Measurements from ENCODE around the gene MYF5.

The MYF5 gene

DNA sequence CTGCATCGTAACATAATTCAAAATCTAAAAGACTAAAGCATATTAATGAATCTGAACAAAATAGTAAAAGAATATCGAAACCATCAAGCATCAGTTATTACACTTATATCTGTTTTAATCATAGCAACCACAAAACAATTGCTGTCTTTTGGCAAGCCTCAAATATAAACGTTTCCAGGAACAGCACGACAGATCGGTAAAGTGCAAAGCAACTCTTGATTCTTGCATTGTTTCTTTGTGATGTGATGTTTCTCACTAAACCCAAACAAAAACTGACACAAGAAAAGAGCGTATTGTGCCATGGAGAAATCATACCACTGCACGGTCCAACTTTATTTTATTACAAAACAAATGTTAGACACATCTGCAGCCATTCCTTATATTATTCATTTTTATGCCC, 18.5 kb upstream of the MYF5 start:
- Histone ChIP-seq H3K27me3 (ENCODE audit: insufficient read depth, low read length) (no peaks in the 10 kb centered on the region), H3K9me3 (ENCODE audit: low read length) (no peaks in the 10 kb centered on the region), H3K4me3 (ENCODE audit: low read length) (no peak overlapping the region), H2AFZ (ENCODE audit: low read depth, low read length) (no peak overlapping the region), H3K4me1 (ENCODE audit: insufficient read depth, low read length) (peaks cover 2% of the 10 kb centered on the region), H3K36me3 (ENCODE audit: insufficient read depth, low read length) (no peaks in the 10 kb centered on the region)

DNA sequence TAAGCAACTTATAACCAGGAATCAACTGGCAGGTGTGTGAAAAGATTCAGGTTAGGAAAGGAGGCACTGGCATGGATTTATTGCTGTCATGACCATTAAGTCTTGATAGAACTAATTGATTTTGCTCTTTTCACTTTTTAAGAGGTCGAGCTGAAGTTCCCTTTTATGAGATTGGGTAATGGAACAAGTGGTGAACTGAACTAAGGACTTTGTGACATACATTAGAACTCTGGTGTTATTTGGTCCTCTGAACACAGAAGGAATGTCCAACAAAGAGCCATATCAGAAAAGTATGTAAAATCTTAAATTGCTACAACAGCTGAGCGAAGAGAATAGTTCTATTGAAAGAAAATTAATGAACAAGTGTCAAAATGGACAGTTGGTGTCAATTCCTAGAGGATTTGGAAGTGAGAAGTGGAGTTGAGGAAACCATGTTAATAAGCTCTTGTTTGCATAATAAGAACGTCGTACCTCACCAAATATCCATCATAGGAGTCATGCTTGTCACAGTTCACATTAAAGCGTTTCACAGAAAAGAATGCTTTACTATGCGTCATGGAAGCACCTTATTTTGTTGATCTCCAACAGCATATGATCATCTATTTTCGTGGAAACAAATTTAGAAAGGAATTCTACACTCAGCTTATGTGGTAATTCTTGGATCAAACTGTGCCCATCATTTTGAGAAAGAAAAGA, 17.7 kb upstream of the MYF5 start:
- no peak overlapping the region for H3K4me3 ChIP-seq (ENCODE audit: low read length)

DNA sequence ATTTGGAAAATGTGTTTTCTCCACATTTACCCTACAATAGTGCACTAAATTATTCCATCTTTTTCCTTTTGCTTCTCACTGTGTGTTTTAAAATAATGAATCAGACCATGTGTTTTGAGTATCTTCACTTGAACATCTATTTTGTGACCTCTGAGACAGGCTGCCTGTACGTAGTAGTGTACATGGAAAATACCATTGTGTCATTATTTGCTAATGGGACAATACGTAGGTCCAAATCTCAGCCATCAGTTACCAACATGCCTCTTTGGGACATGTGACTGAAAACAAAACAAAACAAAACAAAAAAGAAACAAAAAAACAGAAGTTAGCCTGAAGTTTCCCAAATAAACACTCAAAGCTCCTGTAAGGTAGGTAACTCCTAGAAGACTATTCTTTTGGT, 16.4 kb upstream of the MYF5 start:
- Histone ChIP-seq H3K27me3 (ENCODE audit: insufficient read depth, low read length) (no peaks in the 10 kb centered on the region), H3K4me1 (ENCODE audit: insufficient read depth, low read length) (peaks cover 2% of the 10 kb centered on the region), H3K36me3 (ENCODE audit: insufficient read depth, low read length) (no peaks in the 10 kb centered on the region), H3K9me3 (ENCODE audit: low read length) (no peaks in the 10 kb centered on the region), H2AFZ (ENCODE audit: low read depth, low read length) (no peak overlapping the region), H3K4me3 (ENCODE audit: low read length) (no peak overlapping the region)

More for the DNA sequence above, 17.7 kb upstream of the MYF5 start:
- no peaks in the 10 kb centered on the region for H3K36me3 ChIP-seq (ENCODE audit: insufficient read depth, low read length)
- no peaks in the 10 kb centered on the region for H3K9me3 ChIP-seq (ENCODE audit: low read length)
- H3K27me3 ChIP-seq (ENCODE audit: insufficient read depth, low read length): no peaks in the 10 kb centered on the region
- H3K4me1 ChIP-seq (ENCODE audit: insufficient read depth, low read length): peaks cover 2% of the 10 kb centered on the region
- H2AFZ ChIP-seq (ENCODE audit: low read depth, low read length): no peak overlapping the region

- H3K9me3 ChIP-seq (ENCODE audit: low read length): no peaks in the 10 kb centered on the region
- H2AFZ ChIP-seq (ENCODE audit: low read depth, low read length): no peak overlapping the region
- H3K4me3 ChIP-seq (ENCODE audit: low read length): no peak overlapping the region
- peaks cover 2% of the 10 kb centered on the region for H3K4me1 ChIP-seq (ENCODE audit: insufficient read depth, low read length)
- H3K27me3 ChIP-seq (ENCODE audit: insufficient read depth, low read length): no peaks in the 10 kb centered on the region
- H3K36me3 ChIP-seq (ENCODE audit: insufficient read depth, low read length): no peaks in the 10 kb centered on the region
Observed at GRCh38 chr12:80701388-80701787, 15.3 kb upstream of the MYF5 start.

GRCh38 chr12:80702889-80703805, 13.6 kb upstream of the MYF5 start:
- H3K4me3 ChIP-seq (ENCODE audit: low read length): no peak overlapping the region
- H3K27me3 ChIP-seq (ENCODE audit: insufficient read depth, low read length): no peaks in the 10 kb centered on the region
- H3K9me3 ChIP-seq (ENCODE audit: low read length): no peaks in the 10 kb centered on the region

GRCh38 chr12:80704420-80704819, 12.3 kb upstream of the MYF5 start:
- Histone ChIP-seq H3K4me1 (ENCODE audit: insufficient read depth, low read length) (peaks cover 2% of the 10 kb centered on the region), H2AFZ (ENCODE audit: low read depth, low read length) (no peak overlapping the region), H3K27me3 (ENCODE audit: insufficient read depth, low read length) (no peaks in the 10 kb centered on the region)

More at GRCh38 chr12:80702889-80703805, 13.6 kb upstream of the MYF5 start:
- H2AFZ ChIP-seq (ENCODE audit: low read depth, low read length): peak overlapping the region; percentile 23
- H3K36me3 ChIP-seq (ENCODE audit: insufficient read depth, low read length): no peaks in the 10 kb centered on the region
- H3K4me1 ChIP-seq (ENCODE audit: insufficient read depth, low read length): peaks cover 2% of the 10 kb centered on the region

GRCh38 chr12:80707126-80707829, 9.4 kb upstream of the MYF5 start, which contains the start of gene MYF6:
MYF6 (plus strand) TSS chr12:80707634; CDS start chr12:80707720, 86 bp downstream.
- H2AFZ ChIP-seq (ENCODE audit: low read depth, low read length): peak within 1 kb of the TSS; percentile 59
- no peaks in the 10 kb centered on the region for H3K27me3 ChIP-seq (ENCODE audit: insufficient read depth, low read length)
- peaks cover 3% of the 10 kb centered on the region for H3K9me3 ChIP-seq (ENCODE audit: low read length)
- H3K4me1 ChIP-seq (ENCODE audit: insufficient read depth, low read length): peaks cover 2% of the 10 kb centered on the region
- no peak within 1 kb of the TSS for H3K4me3 ChIP-seq (ENCODE audit: low read length)
- H3K36me3 ChIP-seq (ENCODE audit: insufficient read depth, low read length): no peaks in the 10 kb centered on the region

More at GRCh38 chr12:80704420-80704819, 12.3 kb upstream of the MYF5 start:
- H3K36me3 ChIP-seq (ENCODE audit: insufficient read depth, low read length): no peaks in the 10 kb centered on the region
- peaks cover 3% of the 10 kb centered on the region for H3K9me3 ChIP-seq (ENCODE audit: low read length)
- no peak overlapping the region for H3K4me3 ChIP-seq (ENCODE audit: low read length)

DNA sequence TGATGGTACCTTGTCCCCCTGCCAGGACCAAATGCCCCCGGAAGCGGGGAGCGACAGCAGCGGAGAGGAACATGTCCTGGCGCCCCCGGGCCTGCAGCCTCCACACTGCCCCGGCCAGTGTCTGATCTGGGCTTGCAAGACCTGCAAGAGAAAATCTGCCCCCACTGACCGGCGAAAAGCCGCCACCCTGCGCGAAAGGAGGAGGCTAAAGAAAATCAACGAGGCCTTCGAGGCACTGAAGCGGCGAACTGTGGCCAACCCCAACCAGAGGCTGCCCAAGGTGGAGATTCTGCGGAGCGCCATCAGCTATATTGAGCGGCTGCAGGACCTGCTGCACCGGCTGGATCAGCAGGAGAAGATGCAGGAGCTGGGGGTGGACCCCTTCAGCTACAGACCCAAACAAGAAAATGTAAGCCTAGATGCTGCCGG, 8.9 kb upstream of the MYF5 start:
- Histone ChIP-seq H3K9me3 (ENCODE audit: low read length) (peaks cover 3% of the 10 kb centered on the region), H3K36me3 (ENCODE audit: insufficient read depth, low read length) (no peaks in the 10 kb centered on the region), H3K27me3 (ENCODE audit: insufficient read depth, low read length) (no peaks in the 10 kb centered on the region), H3K4me1 (ENCODE audit: insufficient read depth, low read length) (peaks cover 2% of the 10 kb centered on the region), H3K4me3 (ENCODE audit: low read length) (no peak overlapping the region), H2AFZ (ENCODE audit: low read depth, low read length) (no peak overlapping the region)

DNA sequence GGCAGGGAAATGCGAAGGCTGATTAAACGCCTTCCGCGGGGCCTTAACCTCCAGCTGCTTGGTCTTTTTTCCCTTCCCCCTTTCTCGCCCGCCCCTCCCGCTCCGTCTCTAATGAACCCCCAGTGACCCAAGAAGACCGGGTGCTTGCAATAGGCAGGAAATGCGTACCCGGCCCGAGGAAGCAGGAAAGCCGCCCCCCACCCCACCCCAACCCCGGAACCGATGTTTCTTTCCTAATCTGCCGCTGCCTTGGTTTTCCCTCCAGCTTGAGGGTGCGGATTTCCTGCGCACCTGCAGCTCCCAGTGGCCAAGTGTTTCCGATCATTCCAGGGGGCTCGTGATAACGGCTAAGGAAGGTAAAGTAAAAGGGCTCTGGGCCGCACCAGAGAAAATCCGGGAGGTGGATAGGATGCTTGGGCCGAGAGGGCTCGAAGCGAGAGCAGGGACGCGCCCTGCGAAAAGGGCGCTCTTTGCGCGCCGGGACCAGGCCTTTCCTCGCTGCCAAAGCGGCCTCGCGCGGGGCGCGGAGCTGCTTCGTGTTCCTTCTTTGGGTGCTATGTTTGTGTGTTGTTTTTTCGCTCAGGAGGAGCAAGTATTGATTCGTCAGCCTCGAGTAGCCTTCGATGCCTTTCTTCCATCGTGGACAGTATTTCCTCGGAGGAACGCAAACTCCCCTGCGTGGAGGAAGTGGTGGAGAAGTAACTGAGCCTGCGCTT, 8.3 kb upstream of the MYF5 start:
- peak overlapping the region; percentile 59 for H2AFZ ChIP-seq (ENCODE audit: low read depth, low read length)
- H3K27me3 ChIP-seq (ENCODE audit: insufficient read depth, low read length): no peaks in the 10 kb centered on the region
- no peaks in the 10 kb centered on the region for H3K4me1 ChIP-seq (ENCODE audit: insufficient read depth, low read length)
- no peak overlapping the region for H3K4me3 ChIP-seq (ENCODE audit: low read length)
- H3K36me3 ChIP-seq (ENCODE audit: insufficient read depth, low read length): no peaks in the 10 kb centered on the region
- H3K9me3 ChIP-seq (ENCODE audit: low read length): peaks cover 3% of the 10 kb centered on the region

- no peak overlapping the region for H3K4me3 ChIP-seq (ENCODE audit: low read length)
- H3K36me3 ChIP-seq (ENCODE audit: insufficient read depth, low read length): no peaks in the 10 kb centered on the region
- H2AFZ ChIP-seq (ENCODE audit: low read depth, low read length): peak overlapping the region; percentile 59
- H3K9me3 ChIP-seq (ENCODE audit: low read length): peaks cover 3% of the 10 kb centered on the region
- no peaks in the 10 kb centered on the region for H3K27me3 ChIP-seq (ENCODE audit: insufficient read depth, low read length)
- H3K4me1 ChIP-seq (ENCODE audit: insufficient read depth, low read length): no peaks in the 10 kb centered on the region
Observed at GRCh38 chr12:80708975-80709328, 7.8 kb upstream of the MYF5 start.

DNA sequence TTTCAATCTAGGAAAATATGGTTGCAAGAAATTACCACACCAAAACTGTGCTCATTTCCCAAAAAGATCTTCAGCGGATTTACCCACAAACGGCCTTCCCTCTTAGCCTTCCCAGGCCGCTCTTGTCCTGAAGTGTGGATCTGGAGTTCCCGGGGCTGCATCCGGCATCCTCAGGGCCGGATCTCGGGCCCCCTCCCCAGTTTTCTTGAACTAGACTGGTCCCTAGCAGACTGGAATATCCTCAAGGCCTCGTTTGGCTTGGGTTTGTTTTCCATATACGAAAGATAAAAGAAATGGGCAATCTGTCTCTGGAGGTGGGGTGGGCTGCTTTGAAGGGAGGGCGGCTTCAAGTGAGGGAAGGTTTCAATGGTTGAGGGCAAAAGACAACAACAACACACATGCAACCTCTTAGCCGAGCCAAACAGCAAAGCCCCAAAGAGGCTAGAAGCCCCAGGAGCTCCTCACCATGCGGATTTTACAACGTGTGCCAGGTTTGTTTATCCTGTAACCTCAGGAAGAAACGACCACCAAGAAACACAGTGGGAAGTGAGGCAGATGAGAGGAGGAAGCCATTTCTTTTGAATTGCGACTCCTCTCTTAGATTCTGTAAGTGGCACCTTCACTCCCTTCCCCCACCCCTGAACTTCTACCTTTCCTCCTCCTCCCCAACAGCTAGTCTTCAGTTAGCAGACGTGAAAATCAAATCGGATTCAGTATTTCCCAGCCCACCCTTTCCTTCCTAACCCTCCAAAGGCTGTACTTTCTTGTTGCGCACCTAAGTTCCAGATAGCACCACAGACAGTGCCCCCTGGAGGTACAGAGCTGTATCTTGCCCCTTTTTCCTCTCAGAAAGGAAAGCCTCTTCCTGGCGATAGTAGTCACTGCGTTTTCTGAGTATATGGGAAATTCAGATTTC, 6.6 kb upstream of the MYF5 start:
- H3K9me3 ChIP-seq (ENCODE audit: low read length): peaks cover 3% of the 10 kb centered on the region
- H3K27me3 ChIP-seq (ENCODE audit: insufficient read depth, low read length): no peaks in the 10 kb centered on the region
- H3K36me3 ChIP-seq (ENCODE audit: insufficient read depth, low read length): no peaks in the 10 kb centered on the region
- no peak overlapping the region for H3K4me3 ChIP-seq (ENCODE audit: low read length)
- H3K4me1 ChIP-seq (ENCODE audit: insufficient read depth, low read length): no peaks in the 10 kb centered on the region
- H2AFZ ChIP-seq (ENCODE audit: low read depth, low read length): no peak overlapping the region

All from neuron (in vitro differentiated cells).